Measurements from ENCODE around the gene TBC1D20. TPM values are rescaled to one million over a fixed set of nuclear protein-coding genes. Genes with fewer than 3 reads are reported as not detected.

Gene TBC1D20
- total RNA-seq, 1 experiment from 2014 or later, result 32.3 TPM

- no peak for TF ChIP-seq EZH2 (IDR thresholded peaks at IDR 0.05)
- no peak for TF ChIP-seq CEBPB (IDR thresholded peaks at IDR 0.05; ENCODE audit: low read depth)
- no peak for TF ChIP-seq JUND (IDR thresholded peaks at IDR 0.05)
- TF ChIP-seq REST (IDR thresholded peaks at IDR 0.05; ENCODE audit: low read depth), result no peak
- TF ChIP-seq EZH2phosphoT487 (IDR thresholded peaks at IDR 0.05; ENCODE audit: borderline replicate concordance), result no peak
- no peak for TF ChIP-seq ZNF274 (IDR thresholded peaks at IDR 0.05; ENCODE audit: low read depth, low read length)
- no peak for TF ChIP-seq ELF1 (IDR thresholded peaks at IDR 0.05; ENCODE audit: borderline replicate concordance, low read depth)
- no peak; the same call in 1 of the 2 replicates for TF ChIP-seq MAX (IDR thresholded peaks at IDR 0.05)
- no peak for TF ChIP-seq TCF7L2 (IDR thresholded peaks at IDR 0.05; ENCODE audit: borderline replicate concordance, extremely low read depth, insufficient read depth, insufficient read length)
- TF ChIP-seq SP1 (IDR thresholded peaks at IDR 0.05; ENCODE audit: low read depth), result no peak
- TF ChIP-seq SRF (IDR thresholded peaks at IDR 0.05; ENCODE audit: low read depth), result no peak
- TF ChIP-seq ATF3 (IDR thresholded peaks at IDR 0.05), result no peak
- no peak for TF ChIP-seq ZBTB33 (IDR thresholded peaks at IDR 0.05; ENCODE audit: extremely low read depth, insufficient replicate concordance, low read length)
- TF ChIP-seq FOSL1 (IDR thresholded peaks at IDR 0.05; ENCODE audit: low read depth), result no peak
- TF ChIP-seq, protein P1, sequence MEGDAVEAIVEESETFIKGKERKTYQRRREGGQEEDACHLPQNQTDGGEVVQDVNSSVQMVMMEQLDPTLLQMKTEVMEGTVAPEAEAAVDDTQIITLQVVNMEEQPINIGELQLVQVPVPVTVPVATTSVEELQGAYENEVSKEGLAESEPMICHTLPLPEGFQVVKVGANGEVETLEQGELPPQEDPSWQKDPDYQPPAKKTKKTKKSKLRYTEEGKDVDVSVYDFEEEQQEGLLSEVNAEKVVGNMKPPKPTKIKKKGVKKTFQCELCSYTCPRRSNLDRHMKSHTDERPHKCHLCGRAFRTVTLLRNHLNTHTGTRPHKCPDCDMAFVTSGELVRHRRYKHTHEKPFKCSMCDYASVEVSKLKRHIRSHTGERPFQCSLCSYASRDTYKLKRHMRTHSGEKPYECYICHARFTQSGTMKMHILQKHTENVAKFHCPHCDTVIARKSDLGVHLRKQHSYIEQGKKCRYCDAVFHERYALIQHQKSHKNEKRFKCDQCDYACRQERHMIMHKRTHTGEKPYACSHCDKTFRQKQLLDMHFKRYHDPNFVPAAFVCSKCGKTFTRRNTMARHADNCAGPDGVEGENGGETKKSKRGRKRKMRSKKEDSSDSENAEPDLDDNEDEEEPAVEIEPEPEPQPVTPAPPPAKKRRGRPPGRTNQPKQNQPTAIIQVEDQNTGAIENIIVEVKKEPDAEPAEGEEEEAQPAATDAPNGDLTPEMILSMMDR (IDR thresholded peaks at IDR 0.05 in 2 of 3, conservative IDR thresholded peaks at IDR 0.05 in 1 of 3; ENCODE audit: borderline replicate concordance in 1 of 3, insufficient read depth in 1 of 3, low read depth in 2 of 3, low read length in 2 of 3), result no peak
- no peak for TF ChIP-seq ZFX (IDR thresholded peaks at IDR 0.05)
- Histone ChIP-seq H3K4me1 (ENCODE audit: control insufficient read depth in 1 of 2, insufficient read depth in 2 of 2, low read length in 2 of 2) (peaks cover 16 to 28% of the 10 kb centered on the region in 2 experiments), H3K36me3 (ENCODE audit: control insufficient read depth in 1 of 2, insufficient read depth in 2 of 2, low read length in 2 of 2) (peaks cover 8 to 23% of the 10 kb centered on the region in 2 experiments), H2AFZ (ENCODE audit: low read depth, low read length, poor library complexity, severe bottlenecking) (peak overlapping the region; percentile 47), H3K27ac (ENCODE audit: low read depth, low read length) (no peak overlapping the region), H4K20me1 (ENCODE audit: insufficient read depth) (no peaks in the 10 kb centered on the region), H3K79me2 (ENCODE audit: insufficient read depth, low read length) (no peaks in the 10 kb centered on the region), H3K9me2 (ENCODE audit: insufficient read depth) (no peaks in the 10 kb centered on the region), H3K4me3 (replicated peaks in 1 of 2; ENCODE audit: low read depth in 1 of 2, low read length in 2 of 2) (no peak overlapping the region), H3K27me3 (ENCODE audit: insufficient read depth, low read length) (no peaks in the 10 kb centered on the region), H3K4me2 (ENCODE audit: low read length) (no peak overlapping the region), H3K9ac (ENCODE audit: low read length) (no peak overlapping the region), H3K9me3 (ENCODE audit: control insufficient read depth in 1 of 2, insufficient read depth in 1 of 2, low read depth in 1 of 2, low read length in 2 of 2) (peaks cover 0 to 6% of the 10 kb centered on the region in 2 experiments; a peak in 1 of 4 replicates)
- ATAC-seq (peak; percentile 49), DNase-seq (ENCODE audit: low read depth, low spot score) (no peak)
- ChIA-PET RAD21 (ENCODE audit: low non-redundant PET in 1 of 2, low total read pairs in 2 of 2, uncharacterized antibody in 2 of 2, unreplicated experiment in 2 of 2) (interaction anchor here in 1 of 2 experiments (1.1 kb wide), 1 partner anchor 18 kb away, joined by 4 read pairs; no protein-coding TSS in a partner anchor), POLR2A (interaction anchor here (0.6 to 19.5 kb wide), 5 partner anchors 9 to 134 kb away, joined by 3 to 639 read pairs (median 3); partner anchors contain the start of gene TRIB3), CTCF (interaction anchor here (1.2 to 1.9 kb wide), 2 partner anchors 32 to 38 kb away, joined by 3 to 7 read pairs; no protein-coding TSS in a partner anchor)
- intact Hi-C loops (cut with micrococcal nuclease), result loop anchor here (5.0 kb wide), 1 partner anchor 38 kb away; no protein-coding TSS in a partner anchor
- BruUV-seq (replicated peaks), result no TSS peak
These were observed 62.2 kb downstream of the TBC1D20 start for GRCh38 chr20:400128-400453.
